GM23338 (cell line): ENCODE data around the gene NET1. TPM values are rescaled to one million over a fixed set of nuclear protein-coding genes. Genes with fewer than 3 reads are reported as not detected.
"Not testable (repeated sequence)": the region's sequence is repeated elsewhere in the genome, so short reads cannot be mapped to it uniquely, and the experiment has no call there.

Experiments used
- ATAC-seq: fragments of 200-7000 bp; cut with Tn5 transposase; 3 replicates; pipeline ENCODE4 v1.9.1; 2020
- DNase-seq: peaks from one replicate; pipeline ENCODE4 v3.0.0-alpha.2; 2015; ENCODE audit warnings: low spot score
- H2AFZ ChIP-seq: fragments of 200-600 bp; sonication (generic); 2 replicates; pipeline ENCODE4 v1.8.0; 2016; ENCODE audit warnings: antibody characterized with exemption, mild to moderate bottlenecking, moderate library complexity
- H3F3A ChIP-seq: fragments of 200-600 bp; sonication (generic); replicated peaks from 2 replicates; pipeline ENCODE4 v1.8.0; 2017; ENCODE audit warnings: antibody characterized with exemption, mixed run types, low read depth
- H3K27ac ChIP-seq: fragments of 200-600 bp; sonication (generic); 2 replicates; pipeline ENCODE4 v1.6.1; 2016; ENCODE audit warnings: low read depth
- H3K27me3 ChIP-seq: fragments of 200-600 bp; sonication (generic); 2 replicates; pipeline ENCODE4 v1.8.0; 2016; ENCODE audit warnings: mild to moderate bottlenecking, mixed run types, moderate library complexity; ENCODE audit not compliant: insufficient read depth
- H3K36me3 ChIP-seq: fragments of 200-600 bp; sonication (generic); 2 replicates; pipeline ENCODE4 v1.8.0; 2016; ENCODE audit warnings: mild to moderate bottlenecking; ENCODE audit not compliant: insufficient read depth
- H3K4me1 ChIP-seq: fragments of 200-600 bp; sonication (generic); 2 replicates; pipeline ENCODE4 v1.8.0; 2016; ENCODE audit warnings: mild to moderate bottlenecking, moderate library complexity; ENCODE audit not compliant: insufficient read depth
- H3K4me2 ChIP-seq: fragments of 200-600 bp; sonication (generic); 2 replicates; pipeline ENCODE4 v1.7.1; 2017; ENCODE audit warnings: mixed run types
- H3K4me3 ChIP-seq: fragments of 200-600 bp; sonication (generic); 2 replicates; pipeline ENCODE4 v1.6.1; 2016; ENCODE audit warnings: mixed run types
- H3K79me2 ChIP-seq: fragments of 200-600 bp; sonication (generic); replicated peaks from 2 replicates; pipeline ENCODE4 v1.8.0; 2017; ENCODE audit warnings: mild to moderate bottlenecking; ENCODE audit not compliant: insufficient read depth
- H3K9me2 ChIP-seq: fragments of 200-600 bp; sonication (generic); 2 replicates; pipeline ENCODE4 v1.8.0; 2017; ENCODE audit not compliant: insufficient read depth
- H4K20me1 ChIP-seq: fragments of 200-600 bp; sonication (generic); replicated peaks from 2 replicates; pipeline ENCODE4 v1.8.0; 2017; ENCODE audit warnings: mild to moderate bottlenecking; ENCODE audit not compliant: insufficient read depth
- H3K27ac Mint-ChIP-seq: 2 replicates; pipeline ENCODE4 v1.8.0; 2020; ENCODE audit warnings: inconsistent platforms, mild to moderate bottlenecking, moderate library complexity, mixed read lengths
- H3K27me3 Mint-ChIP-seq: 3 replicates; pipeline ENCODE4 v1.8.0; 2022; ENCODE audit warnings: low read depth, mild to moderate bottlenecking, moderate library complexity, mixed read lengths, inconsistent platforms; ENCODE audit not compliant: insufficient read depth, poor library complexity
- H3K36me3 Mint-ChIP-seq: 3 replicates; pipeline ENCODE4 v1.8.0; 2021; ENCODE audit warnings: low read depth, mild to moderate bottlenecking, inconsistent platforms, moderate library complexity, mixed read lengths
- H3K4me1 Mint-ChIP-seq: 3 replicates; pipeline ENCODE4 v1.8.0; 2020; ENCODE audit warnings: mild to moderate bottlenecking, inconsistent platforms, mixed read lengths
- H3K4me3 Mint-ChIP-seq: 3 replicates; pipeline ENCODE4 v1.8.0; 2021; ENCODE audit warnings: moderate library complexity, mild to moderate bottlenecking, inconsistent platforms, mixed read lengths
- H3K9me3 Mint-ChIP-seq: 3 replicates; pipeline ENCODE4 v1.8.0; 2020; ENCODE audit warnings: moderate library complexity, mild to moderate bottlenecking, inconsistent platforms, mixed read lengths
- CTCF ChIP-seq, 2 experiments: fragments of 200-600 bp in 1 of 2; sonication (generic) in 1 of 2; conservative IDR thresholded peaks; 2 replicates each; pipeline versions ENCODE4 v1.5.1 to v1.6.1; 2016 to 2017; ENCODE audit warnings: antibody characterized with exemption in 2 of 2, low read depth in 2 of 2, mild to moderate bottlenecking in 2 of 2, moderate library complexity in 1 of 2
- ETS1 ChIP-seq: IDR thresholded peaks from 2 replicates; pipeline ENCODE4 v1.6.1; 2016; ENCODE audit warnings: antibody characterized with exemption
- EZH2 ChIP-seq: fragments of 200-600 bp; sonication (generic); IDR thresholded peaks from one replicate; pipeline ENCODE4 v1.8.0; 2017; ENCODE audit warnings: antibody characterized with exemption, mild to moderate bottlenecking, low read depth; ENCODE audit not compliant: unreplicated experiment
- EZH2phosphoT487 ChIP-seq: fragments of 200-600 bp; sonication (generic); IDR thresholded peaks from one replicate; pipeline ENCODE4 v1.8.1; 2018; ENCODE audit warnings: antibody characterized with exemption; ENCODE audit not compliant: unreplicated experiment
- NANOG ChIP-seq: IDR thresholded peaks from 2 replicates; pipeline ENCODE4 v1.6.1; 2016; ENCODE audit warnings: antibody characterized with exemption, borderline replicate concordance
- POLR2AphosphoS5 ChIP-seq: IDR thresholded peaks from 2 replicates; pipeline ENCODE4 v1.6.1; 2016; ENCODE audit warnings: antibody characterized with exemption, low read depth
- REST ChIP-seq: IDR thresholded peaks from one replicate; pipeline ENCODE4 v1.6.1; 2018; ENCODE audit warnings: antibody characterized with exemption; ENCODE audit not compliant: unreplicated experiment
- STAT1 ChIP-seq: IDR thresholded peaks from one replicate; pipeline ENCODE4 v1.6.1; 2016; ENCODE audit warnings: antibody characterized with exemption; ENCODE audit not compliant: unreplicated experiment
- ZNF114 ChIP-seq: fragments of 250-450 bp; sonication (Bioruptor Pico); IDR thresholded peaks from 2 replicates; pipeline ENCODE4 v1.5.0; 2020; ENCODE audit warnings: mild to moderate bottlenecking, moderate library complexity
- ZNF331 ChIP-seq: fragments of 250-450 bp; sonication (Bioruptor Pico); IDR thresholded peaks from 2 replicates; pipeline ENCODE4 v1.5.0; 2020; ENCODE audit warnings: low read depth, mild to moderate bottlenecking, moderate library complexity
- ZNF462 ChIP-seq: fragments of 250-450 bp; sonication (Bioruptor Pico); IDR thresholded peaks from 2 replicates; pipeline ENCODE4 v1.5.0; 2020; ENCODE audit warnings: mild to moderate bottlenecking, moderate library complexity
- polyA plus RNA-seq: library from polyadenylated mRNA; unstranded; fragments of >200 nt; fragmentation: Nextera tagmentation; extraction: Ambion mirVana; gene quantifications from 2 replicates; pipeline ENCODE4 v1.2.1, GENCODE V29; 2016
- total RNA-seq: library from RNA; depleted of rRNA; stranded (reverse); fragments of >200 nt; shearing (Covaris generic); gene quantifications from 2 replicates; pipeline ENCODE4 v1.2.3, GENCODE V29; 2014

Gene NET1
- total and polyA plus RNA-seq, 2 experiments from 2014 or later: 47.9 to 93.9 TPM

GRCh38 chr10:5406918-5407317 lies 5.4 kb upstream of the NET1 start:
- Histone ChIP-seq H3K36me3 (no peaks in the 10 kb centered on the region; the same call in 1 of the 2 replicates), H3K4me3 (no peak overlapping the region), H3K4me1 (no peaks in the 10 kb centered on the region; the same call in 1 of the 2 replicates), H2AFZ (no peak overlapping the region), H3K9me2 (no peaks in the 10 kb centered on the region), H4K20me1 (no peaks in the 10 kb centered on the region), H3K27me3 (no peaks in the 10 kb centered on the region), H3K27ac (no peak overlapping the region), H3K79me2 (no peaks in the 10 kb centered on the region), H3F3A (no peaks in the 10 kb centered on the region), H3K4me2 (no peak overlapping the region)
- no peak overlapping the region for H3K27ac Mint-ChIP-seq
- no peak overlapping the region for H3K4me3 Mint-ChIP-seq
- ATAC-seq (no peak), DNase-seq (no peak)
- no peaks in the 10 kb centered on the region for H3K27me3 Mint-ChIP-seq
- H3K36me3 Mint-ChIP-seq: peaks cover 15% of the 10 kb centered on the region; the same call in 2 of the 3 replicates
- TF ChIP-seq EZH2: no peak
- no peak for TF ChIP-seq STAT1
- no peak for TF ChIP-seq NANOG
- no peak for TF ChIP-seq ZNF462 (CRISPR knock-in tag)
- no peak for TF ChIP-seq ETS1
- no peak for TF ChIP-seq REST
- no peak for TF ChIP-seq POLR2AphosphoS5
- TF ChIP-seq CTCF (conservative IDR thresholded peaks at IDR 0.05; ENCODE audit: low read depth in 2 of 2): no peak
- no peak for TF ChIP-seq ZNF114 (CRISPR knock-in tag)
- no peak for TF ChIP-seq EZH2phosphoT487
- no peak for TF ChIP-seq ZNF331 (CRISPR knock-in tag)
- peaks cover under 1% of the 10 kb centered on the region; the same call in 1 of the 3 replicates for H3K4me1 Mint-ChIP-seq
- H3K9me3 Mint-ChIP-seq: peaks cover 26% of the 10 kb centered on the region

- H3K27ac Mint-ChIP-seq, ATAC-seq, H3F3A ChIP-seq, H3K4me2 ChIP-seq, H3K4me1 Mint-ChIP-seq, H3K4me3 Mint-ChIP-seq, H3K4me3 ChIP-seq, H4K20me1 ChIP-seq, H3K9me2 ChIP-seq, DNase-seq, H2AFZ ChIP-seq, H3K27ac ChIP-seq, H3K36me3 ChIP-seq, H3K27me3 Mint-ChIP-seq, H3K27me3 ChIP-seq: not testable (repeated sequence)
- Histone ChIP-seq H3K79me2 (peaks cover 28% of the 10 kb centered on the region), H3K4me1 (peaks cover 23% of the 10 kb centered on the region)
- peaks cover 15% of the 10 kb centered on the region; the same call in 2 of the 3 replicates for H3K36me3 Mint-ChIP-seq
- peaks cover 26% of the 10 kb centered on the region for H3K9me3 Mint-ChIP-seq
Measured at GRCh38 chr10:5410787-5411186, 1.6 kb upstream of the NET1 start.
